Measurements from ENCODE around the gene ALDH1A2. TPM values are rescaled to one million over a fixed set of nuclear protein-coding genes. Genes with fewer than 3 reads are reported as not detected.

The ALDH1A2 gene
- total RNA-seq, 1 experiment from 2014 or later: 0.99 TPM

- DNase-seq: no peak
- H3K36me3 ChIP-seq: no peaks in the 10 kb centered on the region
Measured at GRCh38 chr15:57994221-57995049, 71.1 kb downstream of the ALDH1A2 start.

GRCh38 chr15:57993409-57994145 is 71.9 kb downstream of the ALDH1A2 start:
- H3K4me3 ChIP-seq: no peak overlapping the region
- no peaks in the 10 kb centered on the region for H3K36me3 ChIP-seq
- no peak for DNase-seq
- H3K27me3 ChIP-seq: no peaks in the 10 kb centered on the region
- H3K9me3 ChIP-seq: no peaks in the 10 kb centered on the region; the same call in 1 of the 2 replicates

More at GRCh38 chr15:57994221-57995049, 71.1 kb downstream of the ALDH1A2 start:
- Histone ChIP-seq H3K9me3 (no peaks in the 10 kb centered on the region; the same call in 1 of the 2 replicates), H3K4me3 (no peak overlapping the region), H3K27me3 (no peaks in the 10 kb centered on the region)

DNA sequence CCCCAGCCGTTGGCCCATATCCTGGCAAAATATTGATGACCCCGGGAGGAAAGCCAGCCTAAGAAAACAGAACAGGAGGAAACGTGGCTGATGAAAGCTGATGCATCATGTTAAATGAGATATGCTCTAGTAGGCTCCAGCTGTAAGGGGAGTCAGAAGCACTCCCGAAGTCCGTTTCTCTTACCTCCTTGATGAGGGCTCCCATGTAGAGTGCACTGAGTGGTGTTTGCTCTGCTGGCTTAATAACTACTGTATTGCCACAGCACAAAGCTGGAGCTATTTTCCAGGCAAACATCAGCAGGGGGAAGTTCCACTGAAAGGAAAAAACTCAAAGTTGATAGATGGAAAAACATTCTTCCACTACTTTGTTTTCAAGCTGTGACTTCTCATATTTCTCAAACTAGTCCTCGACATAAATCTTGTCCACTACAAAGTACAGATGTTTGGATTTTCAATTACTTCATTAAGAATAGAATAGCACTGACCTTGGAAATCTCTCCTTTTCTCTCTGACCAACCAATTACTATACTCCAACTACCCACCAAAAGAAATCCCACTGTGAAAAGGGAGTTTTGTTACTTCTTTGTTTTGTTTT is 72.7 kb downstream of the ALDH1A2 start:
- H3K27me3 ChIP-seq: no peaks in the 10 kb centered on the region
- no peak for DNase-seq
- H3K4me3 ChIP-seq: no peak overlapping the region

DNA sequence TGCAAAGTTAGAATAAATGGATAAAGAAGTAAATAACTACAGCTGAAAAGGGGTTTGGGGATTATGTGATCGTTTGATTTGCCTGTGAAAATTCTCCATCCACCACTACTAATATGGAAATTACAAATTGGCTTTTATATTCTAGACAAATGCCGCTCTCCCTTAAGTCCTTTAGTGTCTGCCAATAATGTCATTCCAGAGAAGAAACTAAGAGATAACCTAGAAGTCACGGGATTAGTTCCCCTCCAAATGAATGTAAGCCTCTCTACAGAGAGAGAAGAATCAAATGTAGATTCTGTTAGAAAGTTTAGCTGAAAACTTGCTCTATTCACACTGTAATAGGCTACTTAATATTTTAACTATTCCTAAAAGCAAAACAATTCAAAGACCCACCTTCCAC is 92.0 kb downstream of the ALDH1A2 start:
- Histone ChIP-seq H3K9me3 (no peaks in the 10 kb centered on the region), H3K4me3 (no peak overlapping the region), H3K36me3 (no peaks in the 10 kb centered on the region), H3K27me3 (no peaks in the 10 kb centered on the region)
- DNase-seq: no peak

More for the DNA sequence above, 72.7 kb downstream of the ALDH1A2 start:
- H3K9me3 ChIP-seq: no peaks in the 10 kb centered on the region
- H3K36me3 ChIP-seq: no peaks in the 10 kb centered on the region

DNA sequence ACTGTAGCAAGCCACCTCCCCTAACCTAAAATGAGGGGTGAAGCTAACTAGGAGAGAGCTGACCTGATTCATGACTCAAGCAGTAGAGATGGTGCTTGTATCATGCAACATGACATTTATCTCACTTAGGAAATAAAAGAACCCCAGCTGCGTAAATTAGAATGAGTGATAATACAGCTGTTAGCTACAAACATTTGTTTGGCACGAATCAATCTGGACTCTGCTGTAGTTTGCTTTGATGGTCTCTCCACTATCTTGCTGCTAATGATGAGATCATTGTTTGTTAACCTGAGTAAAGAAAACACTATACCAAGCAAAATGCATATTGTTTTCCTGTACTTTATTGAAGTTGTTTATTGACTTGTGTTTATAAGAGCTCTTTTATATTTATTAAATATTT is 92.6 kb downstream of the ALDH1A2 start:
- Histone ChIP-seq H3K36me3 (no peaks in the 10 kb centered on the region), H3K9me3 (no peaks in the 10 kb centered on the region), H3K4me3 (no peak overlapping the region), H3K27me3 (no peaks in the 10 kb centered on the region)
- no peak for DNase-seq

DNA sequence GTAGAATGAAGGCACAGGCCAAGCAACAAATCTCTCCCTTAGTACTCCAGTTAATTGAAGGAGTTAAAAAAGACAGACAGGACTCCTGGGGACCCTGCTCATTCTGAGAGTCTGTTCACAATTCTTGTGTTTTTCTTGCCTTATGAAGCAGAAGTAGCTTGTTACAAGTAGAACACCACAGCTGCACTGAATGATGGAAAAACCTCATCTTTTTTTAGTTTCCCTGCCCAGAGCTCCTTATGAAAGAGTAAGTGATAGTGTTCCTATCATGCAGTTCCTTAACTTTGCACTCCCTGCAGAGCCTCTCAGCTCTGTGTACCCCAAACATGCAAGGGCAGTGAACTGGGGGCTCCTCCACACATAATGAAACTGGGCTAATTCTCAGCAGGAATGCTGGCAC is 95.5 kb downstream of the ALDH1A2 start:
- no peaks in the 10 kb centered on the region for H3K36me3 ChIP-seq
- no peak for DNase-seq

DNA sequence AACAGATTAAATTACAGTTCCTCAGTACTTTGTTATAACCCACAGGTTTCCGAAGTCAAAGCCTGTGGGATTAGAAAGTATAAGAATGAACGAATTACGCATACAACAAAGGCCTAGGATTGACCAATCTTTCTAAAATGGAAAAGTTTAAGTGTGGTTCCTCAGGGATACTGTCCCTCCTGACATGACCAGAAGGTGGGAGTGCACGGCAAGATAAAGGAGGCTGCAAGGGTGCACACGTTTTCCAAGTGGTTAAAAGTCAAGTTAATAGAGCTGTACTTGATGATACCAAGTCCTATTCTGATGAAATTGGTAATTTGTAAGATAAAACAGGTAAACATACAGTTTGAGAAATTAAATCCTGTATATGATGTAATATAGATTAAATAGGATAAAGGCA is 96.2 kb downstream of the ALDH1A2 start:
- Histone ChIP-seq H3K4me3 (no peak overlapping the region), H3K27me3 (no peaks in the 10 kb centered on the region), H3K9me3 (no peaks in the 10 kb centered on the region), H3K36me3 (no peaks in the 10 kb centered on the region)
- DNase-seq: no peak

More for the DNA sequence above, 95.5 kb downstream of the ALDH1A2 start:
- H3K27me3 ChIP-seq: no peaks in the 10 kb centered on the region
- H3K9me3 ChIP-seq: no peaks in the 10 kb centered on the region
- no peak overlapping the region for H3K4me3 ChIP-seq

DNA sequence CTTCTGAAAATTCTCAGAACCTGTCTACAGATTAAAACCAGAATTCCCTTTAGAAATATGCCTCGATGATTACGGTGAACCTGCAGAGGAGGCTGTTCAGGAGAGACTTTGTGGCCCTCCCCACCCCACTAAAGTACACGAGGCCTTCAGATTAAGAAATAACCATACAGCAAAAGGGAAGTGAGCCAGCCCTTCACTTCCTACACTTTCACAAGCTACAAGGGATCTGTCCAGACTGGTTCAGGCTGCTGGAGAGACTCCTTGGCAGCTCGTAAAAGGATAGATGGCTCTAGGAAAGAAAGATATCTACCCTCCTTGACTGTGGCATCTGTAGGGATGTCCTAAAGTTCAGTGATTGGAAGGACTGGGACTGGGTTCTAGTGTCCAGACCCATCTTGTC is 102.6 kb downstream of the ALDH1A2 start:
- DNase-seq: no peak
- no peaks in the 10 kb centered on the region for H3K36me3 ChIP-seq
- no peaks in the 10 kb centered on the region for H3K27me3 ChIP-seq
- no peak overlapping the region for H3K4me3 ChIP-seq
- peaks cover 6% of the 10 kb centered on the region for H3K9me3 ChIP-seq

GRCh38 chr15:57961919-57962318 is 103.6 kb downstream of the ALDH1A2 start:
- no peaks in the 10 kb centered on the region for H3K36me3 ChIP-seq
- DNase-seq: no peak
- peaks cover 6% of the 10 kb centered on the region for H3K9me3 ChIP-seq
- no peak overlapping the region for H3K4me3 ChIP-seq
- H3K27me3 ChIP-seq: no peaks in the 10 kb centered on the region

GRCh38 chr15:57957113-57957512 is 108.4 kb downstream of the ALDH1A2 start:
- no peak for DNase-seq
- no peak overlapping the region for H3K4me3 ChIP-seq

DNA sequence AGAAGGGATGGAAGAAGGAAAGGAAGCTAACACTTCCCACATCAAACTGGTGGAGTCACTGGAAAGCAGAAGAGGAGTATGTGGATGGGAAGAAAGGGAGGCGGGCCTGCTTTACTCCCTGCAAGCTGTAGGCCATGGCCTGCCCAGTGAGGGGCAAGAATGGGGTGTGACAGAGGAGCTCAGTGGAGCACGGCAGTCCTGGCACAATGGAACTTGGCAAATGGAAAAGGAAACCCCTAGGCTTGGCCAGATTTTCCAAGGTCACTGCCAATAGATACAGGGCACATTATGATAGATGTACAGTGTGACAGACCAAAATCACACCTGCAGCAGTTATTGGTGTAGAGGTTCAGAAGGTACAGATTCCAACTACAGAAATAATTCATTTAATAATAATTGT is 111.6 kb downstream of the ALDH1A2 start:
- Histone ChIP-seq H3K36me3 (no peaks in the 10 kb centered on the region), H3K27me3 (no peaks in the 10 kb centered on the region), H3K4me3 (no peak overlapping the region)

More at GRCh38 chr15:57957113-57957512, 108.4 kb downstream of the ALDH1A2 start:
- H3K9me3 ChIP-seq: peaks cover 6% of the 10 kb centered on the region
- no peaks in the 10 kb centered on the region for H3K36me3 ChIP-seq
- no peaks in the 10 kb centered on the region for H3K27me3 ChIP-seq

GRCh38 chr15:57951328-57951932 is 114.1 kb downstream of the ALDH1A2 start:
- no peak for DNase-seq
- Histone ChIP-seq H3K36me3 (no peaks in the 10 kb centered on the region), H3K27me3 (no peaks in the 10 kb centered on the region), H3K9me3 (no peaks in the 10 kb centered on the region), H3K4me3 (no peak overlapping the region)

More for the DNA sequence above, 111.6 kb downstream of the ALDH1A2 start:
- H3K9me3 ChIP-seq: no peaks in the 10 kb centered on the region
- DNase-seq: no peak

GRCh38 chr15:57950381-57950946 is 115.0 kb downstream of the ALDH1A2 start:
- DNase-seq: no peak
- no peaks in the 10 kb centered on the region for H3K36me3 ChIP-seq
- H3K9me3 ChIP-seq: no peaks in the 10 kb centered on the region
- no peak overlapping the region for H3K4me3 ChIP-seq
- H3K27me3 ChIP-seq: no peaks in the 10 kb centered on the region

DNA sequence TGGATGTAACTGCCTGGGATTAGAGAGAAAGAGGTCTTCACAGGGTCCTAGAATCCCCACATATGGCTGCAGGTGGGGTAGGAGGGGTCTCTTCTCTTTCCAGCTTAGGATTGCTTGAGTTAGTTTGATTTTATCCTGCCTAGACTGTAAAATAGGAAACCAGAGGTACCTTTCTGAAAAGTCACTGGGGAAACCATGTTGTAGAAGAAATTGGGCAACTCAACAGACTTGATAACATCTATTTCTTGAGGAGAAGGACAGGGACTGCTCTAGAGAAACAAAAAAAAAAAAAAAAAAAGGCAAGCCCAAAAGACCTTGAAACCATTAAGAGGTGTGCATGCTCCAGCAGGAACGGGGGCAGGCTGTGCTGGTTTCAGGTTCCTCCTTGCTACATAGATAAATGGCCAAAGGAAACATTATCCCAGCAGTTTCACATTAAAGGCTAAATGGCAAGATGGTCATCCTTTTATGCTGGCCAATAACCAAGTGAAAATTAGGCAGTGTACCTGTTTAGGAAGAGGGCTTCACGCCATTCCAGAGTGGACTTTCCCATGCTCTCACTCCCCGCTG is 116.1 kb downstream of the ALDH1A2 start:
- H3K4me3 ChIP-seq: no peak overlapping the region
- no peaks in the 10 kb centered on the region for H3K9me3 ChIP-seq
- no peaks in the 10 kb centered on the region for H3K36me3 ChIP-seq
- no peaks in the 10 kb centered on the region for H3K27me3 ChIP-seq
- DNase-seq: no peak

- H3K4me3 ChIP-seq: no peak overlapping the region
- H3K36me3 ChIP-seq: no peaks in the 10 kb centered on the region
- DNase-seq: no peak
- no peaks in the 10 kb centered on the region for H3K9me3 ChIP-seq
- no peaks in the 10 kb centered on the region for H3K27me3 ChIP-seq
Measured at GRCh38 chr15:57948351-57949289, 116.9 kb downstream of the ALDH1A2 start.
